CD14-positive monocyte (primary cell): ENCODE measurements around the gene ATXN2. TPM values are rescaled to one million over a fixed set of nuclear protein-coding genes. Genes with fewer than 3 reads are reported as not detected.

Source experiments
- DNase-seq, 3 donors: peaks; one replicate each; pipeline ENCODE4 v3.0.0-alpha.2; 2011 to 2022
- H2AFZ ChIP-seq: 2 replicates; pipeline ENCODE4 v1.6.0; 2012; ENCODE audit warnings: mild to moderate bottlenecking, low read depth, low read length, inconsistent platforms; ENCODE audit not compliant: insufficient read depth, poor library complexity, severe bottlenecking
- H3K27ac ChIP-seq, 2 donors: 1 replicate in 1 of 2; 2 replicates in 1 of 2; pipeline ENCODE4 v1.5.1; 2012 to 2013; ENCODE audit warnings: low read length in 2 of 2, control low read depth in 1 of 2, inconsistent platforms in 1 of 2, low read depth in 1 of 2, mild to moderate bottlenecking in 1 of 2
- H3K27me3 ChIP-seq, 2 donors: one replicate each; pipeline versions ENCODE4 v1.6.0 to v1.6.1; 2011 to 2013; ENCODE audit warnings: low read length in 2 of 2; ENCODE audit not compliant: control insufficient read depth in 2 of 2, insufficient read depth in 2 of 2
- H3K36me3 ChIP-seq, 2 donors: replicated peaks in 1 of 2; 1 replicate in 1 of 2; 2 replicates in 1 of 2; pipeline versions ENCODE4 v1.5.1 to v1.6.1; 2012 to 2013; ENCODE audit warnings: low read length in 2 of 2, control low read depth in 1 of 2, inconsistent platforms in 1 of 2, mild to moderate bottlenecking in 1 of 2; ENCODE audit not compliant: insufficient read depth in 2 of 2, control insufficient read depth in 1 of 2
- H3K4me1 ChIP-seq, 2 donors: 1 replicate in 1 of 2; 2 replicates in 1 of 2; pipeline versions ENCODE4 v1.5.1 to v1.6.1; 2012 to 2013; ENCODE audit warnings: low read length in 2 of 2, control low read depth in 1 of 2, inconsistent platforms in 1 of 2, mild to moderate bottlenecking in 1 of 2, moderate library complexity in 1 of 2; ENCODE audit not compliant: insufficient read depth in 2 of 2, control insufficient read depth in 1 of 2
- H3K4me2 ChIP-seq: replicated peaks from 2 replicates; pipeline ENCODE3; 2012; ENCODE audit warnings: low read length, moderate library complexity, mild to moderate bottlenecking; ENCODE audit not compliant: poor library complexity, severe bottlenecking; ENCODE audit errors: extremely low read depth
- H3K4me3 ChIP-seq, 3 experiments: fragments of 200-600 bp in 1 of 3; sonication (generic) in 1 of 3; replicated peaks in 1 of 3; 1 replicate in 2 of 3; 2 replicates in 1 of 3; pipeline ENCODE4 v1.5.1; 2011 to 2013; ENCODE audit warnings: low read length in 3 of 3, mild to moderate bottlenecking in 3 of 3, control low read depth in 2 of 3, low read depth in 2 of 3, inconsistent platforms in 1 of 3, moderate library complexity in 1 of 3
- H3K79me2 ChIP-seq: 2 replicates; pipeline ENCODE4 v1.6.0; 2012; ENCODE audit warnings: mild to moderate bottlenecking, control low read depth, inconsistent platforms, low read length, moderate library complexity; ENCODE audit not compliant: insufficient read depth
- H3K9ac ChIP-seq: 2 replicates; pipeline ENCODE4 v1.6.0; 2017; ENCODE audit warnings: low read length, mild to moderate bottlenecking; ENCODE audit not compliant: insufficient read depth, poor library complexity, severe bottlenecking
- H3K9me3 ChIP-seq, 2 donors: replicated peaks in 1 of 2; 1 replicate in 1 of 2; 2 replicates in 1 of 2; pipeline versions ENCODE4 v1.5.1 to v1.6.1; 2012 to 2013; ENCODE audit warnings: low read length in 2 of 2, control low read depth in 1 of 2; ENCODE audit not compliant: control insufficient read depth in 1 of 2, insufficient read depth in 1 of 2
- H4K20me1 ChIP-seq: 2 replicates; pipeline ENCODE4 v1.6.0; 2012; ENCODE audit warnings: mild to moderate bottlenecking, low read length, control low read depth, moderate library complexity; ENCODE audit not compliant: insufficient read depth
- H3K27ac Mint-ChIP-seq, 7 donors: one replicate each; pipeline ENCODE4 v1.8.0; 2020; ENCODE audit warnings: mild to moderate bottlenecking in 7 of 7, mixed read lengths in 7 of 7, moderate library complexity in 6 of 7, inconsistent platforms in 2 of 7
- H3K27me3 Mint-ChIP-seq, 3 donors: one replicate each; pipeline ENCODE4 v1.8.0; 2021 to 2022; ENCODE audit warnings: low read depth in 3 of 3, mild to moderate bottlenecking in 3 of 3, mixed read lengths in 3 of 3, moderate library complexity in 3 of 3, inconsistent platforms in 1 of 3
- H3K36me3 Mint-ChIP-seq, 2 donors: one replicate each; pipeline ENCODE4 v1.8.0; 2020; ENCODE audit warnings: mixed read lengths in 2 of 2, inconsistent platforms in 1 of 2, mild to moderate bottlenecking in 1 of 2
- H3K4me1 Mint-ChIP-seq: one replicate; pipeline ENCODE4 v1.8.0; 2020; ENCODE audit warnings: mild to moderate bottlenecking, mixed read lengths
- H3K4me3 Mint-ChIP-seq, 2 donors: one replicate each; pipeline ENCODE4 v1.8.0; 2020; ENCODE audit warnings: mild to moderate bottlenecking in 2 of 2, mixed read lengths in 2 of 2, moderate library complexity in 1 of 2
- H3K9me3 Mint-ChIP-seq, 7 donors: one replicate each; pipeline ENCODE4 v1.8.0; 2020 to 2022; ENCODE audit warnings: mixed read lengths in 7 of 7, mild to moderate bottlenecking in 6 of 7, moderate library complexity in 6 of 7, inconsistent platforms in 2 of 7
- CTCF ChIP-seq: fragments of 200-600 bp; IDR thresholded peaks from one replicate; pipeline ENCODE4 v1.8.0; 2022; ENCODE audit warnings: antibody characterized with exemption, mild to moderate bottlenecking
- WGBS: methylation state at CpG from one replicate; pipeline ENCODE4 v1.1.5; 2013; ENCODE audit warnings: missing lambda C conversion rate; ENCODE audit not compliant: insufficient coverage; 5-methylcytosine and 5-hydroxymethylcytosine counted together
- intact Hi-C, 2 donors: fragments of 100-400 bp; cut with micrococcal nuclease; formaldehyde crosslinking; loops; one replicate each; pipeline versions ENCODE4 v1.15.0 to v1.15.1; 2023
- polyA plus RNA-seq, 3 donors: library from polyadenylated mRNA; depleted of rRNA in 1 of 3; unstranded in 2 of 3; stranded (reverse) in 1 of 3; fragments of 300-500 nt in 2 of 3; fragments of >200 nt in 1 of 3; fragmentation: Illumina TruSeq in 2 of 3; gene quantifications; 1 replicate in 2 of 3; 2 replicates in 1 of 3; pipeline ENCODE4 v1.2.3, GENCODE V29; 2012 to 2021

The ATXN2 gene
- polyA plus RNA-seq, 3 donors: 4.3 to 28.8 (median 11.9) TPM

- H3K27me3 Mint-ChIP-seq: no peaks in the 10 kb centered on the region
These were observed 129.7 kb downstream of the ATXN2 start for GRCh38 chr12:111469401-111469800.

GRCh38 chr12:111467857-111468241, 131.3 kb downstream of the ATXN2 start:
- WGBS: no CpG with 5 or more reads among the region's 4 CpGs
- Mint-ChIP-seq H3K4me3 (no peak overlapping the region), H3K36me3 (peaks cover 44 to 66% of the 10 kb centered on the region in 2 donors), H3K9me3 (peaks cover 0 to 1% (median 0%) of the 10 kb centered on the region in 7 donors), H3K27ac (no peak overlapping the region), H3K27me3 (no peaks in the 10 kb centered on the region), H3K4me1 (peaks cover 9% of the 10 kb centered on the region)
- no peak for DNase-seq
- Histone ChIP-seq H3K9me3 (no peaks in the 10 kb centered on the region), H2AFZ (no peak overlapping the region), H3K9ac (no peak overlapping the region), H3K4me2 (no peak overlapping the region), H3K4me3 (no peak overlapping the region), H3K4me1 (peaks cover 7 to 11% of the 10 kb centered on the region in 2 donors), H3K27me3 (no peaks in the 10 kb centered on the region), H3K27ac (no peak overlapping the region), H3K79me2 (no peaks in the 10 kb centered on the region), H4K20me1 (no peaks in the 10 kb centered on the region), H3K36me3 (peaks cover 33 to 62% of the 10 kb centered on the region in 2 donors)
- no peak for TF ChIP-seq CTCF
- intact Hi-C loops: no loop called here

More at GRCh38 chr12:111469401-111469800, 129.7 kb downstream of the ATXN2 start:
- H3K9ac ChIP-seq: no peak overlapping the region
- no peaks in the 10 kb centered on the region for H3K4me1 Mint-ChIP-seq
- peaks cover 45 to 77% of the 10 kb centered on the region in 2 donors for H3K36me3 ChIP-seq
- H3K27ac Mint-ChIP-seq: no peak overlapping the region
- H3K4me2 ChIP-seq: no peak overlapping the region
- no peaks in the 10 kb centered on the region for H3K79me2 ChIP-seq
- no peak overlapping the region for H2AFZ ChIP-seq
- no CpG with 5 or more reads among the region's 2 CpGs for WGBS
- peaks cover 0 to 1% (median 0%) of the 10 kb centered on the region in 7 donors for H3K9me3 Mint-ChIP-seq
- H4K20me1 ChIP-seq: no peaks in the 10 kb centered on the region
- H3K4me3 Mint-ChIP-seq: no peak overlapping the region
- no peak overlapping the region for H3K4me3 ChIP-seq
- no peaks in the 10 kb centered on the region for H3K9me3 ChIP-seq
- intact Hi-C loops: no loop called here
- no peak for TF ChIP-seq CTCF
- H3K36me3 Mint-ChIP-seq: peaks cover 53 to 77% of the 10 kb centered on the region in 2 donors
- H3K27ac ChIP-seq: no peak overlapping the region
- no peak for DNase-seq
- no peaks in the 10 kb centered on the region for H3K4me1 ChIP-seq
- H3K27me3 ChIP-seq: no peaks in the 10 kb centered on the region
